Duodenal mucosa (tissue), 2 donors: Measurements from ENCODE around the gene CUBN.
"Not testable (repeated sequence)": the region's sequence is repeated elsewhere in the genome, so short reads cannot be mapped to it uniquely, and the experiment has no call there.

Experiments
- H3K27ac ChIP-seq: one replicate; pipeline ENCODE4 v1.7.0; 2013; ENCODE audit warnings: low read depth, low read length
- H3K27me3 ChIP-seq, 2 donors: one replicate each; pipeline ENCODE4 v1.7.0; 2013; ENCODE audit warnings: low read length in 2 of 2, control low read depth in 1 of 2; ENCODE audit not compliant: insufficient read depth in 2 of 2, control insufficient read depth in 1 of 2
- H3K36me3 ChIP-seq, 2 donors: one replicate each; pipeline ENCODE4 v1.7.0; 2013; ENCODE audit warnings: low read length in 2 of 2, control low read depth in 1 of 2; ENCODE audit not compliant: insufficient read depth in 2 of 2, control insufficient read depth in 1 of 2
- H3K4me1 ChIP-seq, 2 donors: one replicate each; pipeline ENCODE4 v1.7.0; 2013; ENCODE audit warnings: low read length in 2 of 2, control low read depth in 1 of 2; ENCODE audit not compliant: insufficient read depth in 2 of 2, control insufficient read depth in 1 of 2
- H3K4me3 ChIP-seq, 2 donors: one replicate each; pipeline ENCODE4 v1.7.0; 2013; ENCODE audit warnings: low read length in 2 of 2, low read depth in 1 of 2
- H3K9ac ChIP-seq, 2 donors: one replicate each; pipeline ENCODE4 v1.7.0; 2013; ENCODE audit warnings: low read length in 2 of 2, low read depth in 1 of 2
- H3K9me3 ChIP-seq, 2 donors: one replicate each; pipeline ENCODE4 v1.7.0; 2013; ENCODE audit warnings: low read length in 2 of 2, control low read depth in 1 of 2; ENCODE audit not compliant: control insufficient read depth in 1 of 2

CUBN gene

DNA sequence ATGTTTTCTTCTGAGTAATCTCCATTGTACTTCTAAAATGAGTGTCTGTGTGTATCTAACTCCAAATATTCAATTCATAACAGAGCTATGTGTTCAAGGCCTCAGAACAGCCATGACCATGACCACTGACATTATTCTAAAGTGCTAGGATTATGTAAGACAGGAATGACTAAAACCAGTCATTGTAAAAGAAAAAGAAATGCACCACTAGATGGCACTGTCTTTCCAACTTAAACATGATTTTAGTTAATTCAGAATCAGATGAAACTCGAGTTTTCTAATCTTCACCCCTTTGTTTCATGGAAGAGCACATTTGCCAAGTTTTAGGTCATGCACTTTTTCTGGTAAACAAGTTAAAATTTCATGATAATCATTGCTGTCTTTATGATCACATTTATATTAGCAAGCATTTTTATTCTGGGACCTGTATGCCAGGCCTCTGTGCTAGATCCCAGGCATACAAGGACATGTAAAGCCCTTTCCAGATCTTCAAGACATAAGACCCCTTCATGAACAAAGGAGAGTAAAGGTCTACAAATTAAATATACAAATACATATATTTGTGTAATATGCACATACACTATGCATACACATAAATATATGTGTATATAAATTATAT is 286.2 kb downstream of the CUBN start:
- H3K9ac ChIP-seq = no peak overlapping the region
- no peak overlapping the region for H3K4me3 ChIP-seq
- no peaks in the 10 kb centered on the region for H3K36me3 ChIP-seq
- no peak overlapping the region for H3K27ac ChIP-seq
- no peaks in the 10 kb centered on the region for H3K4me1 ChIP-seq
- H3K27me3 ChIP-seq = no peaks in the 10 kb centered on the region
- no peaks in the 10 kb centered on the region for H3K9me3 ChIP-seq

DNA sequence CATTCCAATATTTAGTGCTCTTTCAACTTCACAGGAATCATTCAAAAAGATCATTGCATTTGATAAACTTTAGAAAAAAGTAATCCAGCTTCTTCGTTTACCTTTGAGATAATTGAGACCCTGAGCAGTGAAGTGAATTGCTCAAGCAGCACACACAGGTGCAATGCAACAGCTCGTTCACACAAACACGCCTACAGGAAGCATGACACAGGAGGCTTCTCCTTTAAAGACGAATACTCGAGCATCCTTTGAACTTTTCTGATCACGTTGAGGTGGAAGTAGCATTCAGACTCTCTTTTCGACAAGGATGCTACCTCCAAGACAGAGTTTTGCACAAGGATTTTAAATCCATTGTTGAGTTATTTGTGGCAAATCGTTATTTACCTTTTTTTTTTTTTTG is 294.4 kb downstream of the CUBN start:
- Histone ChIP-seq H3K27ac (no peak overlapping the region), H3K36me3 (no peaks in the 10 kb centered on the region), H3K4me1 (peaks cover 7 to 9% of the 10 kb centered on the region in 2 donors), H3K9ac (no peak overlapping the region), H3K9me3 (no peaks in the 10 kb centered on the region), H3K4me3 (no peak overlapping the region), H3K27me3 (no peaks in the 10 kb centered on the region)

DNA sequence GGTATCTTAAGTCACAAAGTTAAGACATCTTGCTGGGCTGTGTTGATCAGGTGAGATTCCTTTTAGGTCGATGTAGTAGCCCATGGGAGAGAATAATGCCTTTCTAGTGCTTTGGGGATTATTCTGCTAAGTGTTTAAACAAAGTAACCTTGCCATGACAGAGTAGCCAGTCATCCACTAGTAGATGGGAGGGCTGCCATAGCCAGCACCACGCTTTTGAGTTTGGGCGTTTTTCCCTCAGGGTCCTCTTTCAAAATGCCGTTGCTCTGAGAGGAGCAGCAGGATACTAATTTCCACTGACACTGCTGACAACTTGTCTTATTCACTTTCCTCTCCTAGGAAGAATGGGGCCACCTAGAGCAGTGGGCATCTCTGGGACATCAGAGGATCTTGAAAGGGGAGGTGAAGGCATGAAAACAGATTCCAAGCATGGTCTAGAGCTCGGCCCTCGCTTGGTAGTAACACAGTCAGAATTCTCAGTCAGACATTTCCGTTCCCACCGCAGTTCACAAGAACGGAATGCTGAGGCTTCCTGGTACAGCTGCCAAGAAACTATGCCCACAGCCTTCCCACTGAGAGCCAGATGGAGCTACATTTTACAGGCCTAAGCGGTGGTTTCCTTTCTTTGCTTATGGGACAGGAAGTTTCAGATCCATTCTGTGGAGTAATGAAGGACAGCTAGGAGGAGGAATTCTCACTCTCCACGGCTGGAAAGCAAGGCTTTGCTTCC is 297.1 kb downstream of the CUBN start:
- Histone ChIP-seq H3K9ac (no peak overlapping the region), H3K4me3 (peak overlapping the region in 1 of 2 donors; percentile 6), H3K4me1 (peaks cover 7 to 9% of the 10 kb centered on the region in 2 donors), H3K36me3 (no peaks in the 10 kb centered on the region), H3K27ac (no peak overlapping the region), H3K27me3 (no peaks in the 10 kb centered on the region), H3K9me3 (no peaks in the 10 kb centered on the region)

DNA sequence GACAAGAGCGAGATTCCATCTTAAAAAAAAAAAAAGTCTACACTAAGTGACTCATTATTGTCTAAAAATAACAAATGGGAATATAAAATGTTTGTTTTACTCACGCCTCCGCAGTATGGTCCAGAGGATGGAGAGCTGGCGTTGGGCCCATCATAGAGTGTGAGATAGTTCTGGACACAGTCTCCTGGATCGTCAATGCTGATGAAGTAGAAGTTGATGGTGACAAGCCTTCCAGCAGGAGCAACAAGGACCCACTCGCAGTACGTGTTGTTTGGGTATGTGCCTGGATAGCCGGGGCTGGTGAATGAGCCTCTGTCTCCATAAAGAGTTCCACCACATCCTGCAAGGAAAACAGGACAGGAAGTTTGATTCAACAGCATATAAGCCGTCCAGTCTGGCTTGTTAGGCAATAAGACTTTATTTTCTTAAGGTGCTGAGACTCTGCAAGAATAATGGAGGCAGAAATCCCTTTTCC is 300.9 kb downstream of the CUBN start:
- H3K27ac ChIP-seq = no peak overlapping the region
- H3K27me3 ChIP-seq = no peaks in the 10 kb centered on the region
- no peak overlapping the region for H3K9ac ChIP-seq
- H3K4me3 ChIP-seq = no peak overlapping the region
- peaks cover 7 to 9% of the 10 kb centered on the region in 2 donors for H3K4me1 ChIP-seq
- no peaks in the 10 kb centered on the region for H3K9me3 ChIP-seq
- no peaks in the 10 kb centered on the region for H3K36me3 ChIP-seq

DNA sequence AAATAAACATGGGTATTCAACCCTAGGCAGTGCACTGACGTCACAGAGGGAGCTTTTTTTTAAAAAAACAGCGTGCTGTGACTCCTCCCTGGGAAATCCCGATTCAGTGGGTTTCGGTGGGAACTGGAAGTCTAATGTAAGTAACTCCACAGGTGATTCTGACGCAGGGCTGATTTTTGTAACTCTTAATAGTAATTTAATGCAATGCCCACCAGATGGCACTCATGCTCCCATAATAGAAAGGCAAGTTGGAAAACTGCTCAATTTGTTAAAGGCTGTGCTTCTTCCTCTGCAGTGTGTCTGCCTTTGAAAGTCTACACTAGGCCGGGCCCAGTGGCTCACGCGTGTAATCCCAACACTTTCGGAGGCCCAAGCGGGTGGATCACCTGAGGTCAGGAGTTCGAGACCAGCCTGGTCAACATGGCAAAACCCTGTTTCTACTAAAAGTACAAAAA is 301.5 kb downstream of the CUBN start:
- Histone ChIP-seq H3K27ac (no peak overlapping the region), H3K4me1 (peaks cover 4 to 9% of the 10 kb centered on the region in 2 donors), H3K9ac (no peak overlapping the region), H3K9me3 (no peaks in the 10 kb centered on the region), H3K27me3 (no peaks in the 10 kb centered on the region), H3K36me3 (no peaks in the 10 kb centered on the region), H3K4me3 (no peak overlapping the region)

DNA sequence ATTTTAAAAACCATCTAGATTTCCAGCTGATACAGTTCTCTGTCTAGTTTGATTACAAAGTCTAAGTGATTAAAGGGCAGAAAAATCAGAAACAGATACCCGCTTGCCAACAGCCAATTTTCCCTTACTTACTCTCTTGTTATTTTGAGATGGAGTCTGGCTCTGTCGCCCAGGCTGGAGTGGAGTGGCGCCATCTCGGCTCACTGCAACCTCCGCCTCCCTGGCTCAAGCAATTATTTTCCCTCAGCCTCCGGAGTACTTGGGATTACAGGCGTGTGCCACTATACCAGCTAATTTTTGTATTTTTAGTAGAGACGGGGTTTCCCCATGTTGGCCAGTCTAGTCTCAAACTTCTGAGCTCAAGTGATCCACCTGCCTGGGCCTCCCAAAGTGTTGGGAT is 302.1 kb downstream of the CUBN start:
- not testable (repeated sequence) for H3K27ac ChIP-seq, H3K27me3 ChIP-seq, H3K9me3 ChIP-seq, H3K9ac ChIP-seq, H3K36me3 ChIP-seq, H3K4me3 ChIP-seq, H3K4me1 ChIP-seq

DNA sequence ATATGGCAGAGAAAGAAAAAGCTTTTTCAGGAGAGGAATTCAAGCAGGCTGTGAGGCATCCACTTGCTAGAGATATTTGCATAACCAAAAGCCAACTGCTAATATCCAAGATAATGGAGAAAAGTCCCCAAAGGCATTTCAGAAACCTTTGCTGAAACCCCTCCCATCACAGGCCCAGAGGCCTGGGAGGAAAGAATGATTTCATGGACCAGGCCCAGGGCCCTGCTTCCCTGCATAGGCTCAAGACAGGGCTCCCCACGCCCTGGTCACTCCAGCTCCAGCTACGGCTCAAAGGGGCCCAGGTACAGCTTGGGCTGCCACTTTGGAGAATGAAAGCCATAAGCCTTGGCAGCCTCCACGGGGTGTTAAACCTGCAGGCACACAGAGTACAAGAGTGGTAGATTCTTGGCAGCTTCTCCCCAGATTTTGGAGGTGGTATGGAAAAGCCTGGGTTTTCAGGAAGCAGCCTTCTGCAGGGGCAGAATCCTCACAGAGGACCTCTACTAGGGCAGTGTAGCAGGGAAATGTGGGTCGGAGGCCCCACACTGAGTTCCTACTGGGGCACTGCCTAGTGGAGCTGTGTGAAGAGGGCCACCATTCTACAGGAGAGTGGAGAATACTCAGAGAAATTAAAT is 306.8 kb downstream of the CUBN start:
- Histone ChIP-seq H3K4me3 (no peak overlapping the region), H3K9me3 (peaks cover 3 to 13% of the 10 kb centered on the region in 2 donors), H3K36me3 (no peaks in the 10 kb centered on the region), H3K27me3 (peaks cover 0 to 14% of the 10 kb centered on the region in 2 donors), H3K9ac (no peak overlapping the region), H3K4me1 (peaks cover 0 to 4% of the 10 kb centered on the region in 2 donors), H3K27ac (no peak overlapping the region)

DNA sequence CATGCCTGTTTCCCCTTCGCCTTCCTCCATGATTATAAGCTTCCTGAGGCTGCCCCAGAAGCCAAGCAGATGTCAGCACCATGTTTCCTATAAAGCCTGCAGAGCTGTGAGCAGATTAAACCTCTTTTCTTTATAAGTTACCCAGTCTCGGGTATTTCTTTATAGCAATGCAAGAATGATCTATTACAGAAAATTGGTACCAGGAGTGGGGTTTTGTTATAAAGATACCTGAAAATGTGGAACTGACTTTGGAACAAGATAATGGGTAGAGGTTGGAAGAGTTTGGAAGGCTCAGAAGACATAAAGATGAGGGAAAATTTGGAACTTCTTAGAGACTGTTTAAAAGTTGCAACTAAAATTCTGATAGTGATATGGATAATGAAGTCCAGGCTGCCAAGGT is 307.6 kb downstream of the CUBN start:
- no peak overlapping the region for H3K27ac ChIP-seq

DNA sequence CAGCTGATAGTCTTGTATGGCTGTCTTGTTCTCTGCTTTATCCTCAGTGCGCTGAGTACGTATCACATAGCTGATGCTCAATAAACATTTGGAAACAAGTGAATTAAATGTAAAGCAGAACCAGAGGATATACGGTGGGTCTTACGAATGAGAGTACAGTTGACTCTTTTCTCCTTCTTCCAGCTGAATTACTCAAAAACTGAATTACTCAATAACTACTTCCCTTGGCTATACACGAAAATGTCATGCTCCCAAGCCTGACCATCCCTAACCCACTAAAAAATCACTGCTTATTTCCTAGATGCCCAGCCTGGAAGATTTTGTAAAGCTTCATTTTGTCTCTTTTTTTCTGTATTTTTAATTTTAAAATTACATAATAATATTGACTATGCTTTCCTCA is 309.2 kb downstream of the CUBN start:
- Histone ChIP-seq H3K4me3 (no peak overlapping the region), H3K36me3 (no peaks in the 10 kb centered on the region), H3K9ac (no peak overlapping the region), H3K4me1 (peaks cover 12 to 14% of the 10 kb centered on the region in 2 donors), H3K27ac (no peak overlapping the region), H3K9me3 (peaks cover 3 to 13% of the 10 kb centered on the region in 2 donors), H3K27me3 (peaks cover 0 to 14% of the 10 kb centered on the region in 2 donors)

More for the DNA sequence above, 307.6 kb downstream of the CUBN start:
- Histone ChIP-seq H3K27me3 (peaks cover 0 to 14% of the 10 kb centered on the region in 2 donors), H3K9ac (no peak overlapping the region), H3K4me1 (peaks cover 0 to 4% of the 10 kb centered on the region in 2 donors), H3K36me3 (no peaks in the 10 kb centered on the region), H3K4me3 (no peak overlapping the region), H3K9me3 (peaks cover 3 to 13% of the 10 kb centered on the region in 2 donors)

DNA sequence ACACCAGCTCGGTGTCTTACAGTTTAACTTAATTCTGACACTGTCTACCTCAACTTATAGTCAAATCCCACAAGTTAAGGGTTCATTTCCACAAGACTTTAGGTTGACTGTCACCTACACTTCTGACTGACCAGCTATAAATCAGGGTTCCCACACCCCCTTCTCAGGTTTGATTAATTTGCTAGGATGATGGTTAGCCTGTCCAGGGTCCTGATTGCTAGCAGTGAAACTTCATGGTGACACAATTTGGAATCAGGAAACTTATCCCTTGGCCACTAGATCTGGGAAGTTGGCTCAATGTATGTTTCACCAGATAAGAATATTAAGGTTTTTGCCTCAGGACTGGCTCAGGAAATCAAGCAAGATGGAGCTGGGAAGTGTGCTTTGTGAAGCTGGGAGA is 309.6 kb downstream of the CUBN start:
- peaks cover 12 to 14% of the 10 kb centered on the region in 2 donors for H3K4me1 ChIP-seq
- no peaks in the 10 kb centered on the region for H3K36me3 ChIP-seq
- H3K4me3 ChIP-seq = no peak overlapping the region
- H3K9me3 ChIP-seq = peaks cover 3 to 13% of the 10 kb centered on the region in 2 donors
- H3K27me3 ChIP-seq = peaks cover 0 to 14% of the 10 kb centered on the region in 2 donors
- H3K27ac ChIP-seq = no peak overlapping the region
- H3K9ac ChIP-seq = no peak overlapping the region
